NCI-H1417 treated with DMSO at 0.1 percent for 48 hours (cell line): ENCODE measurements around the gene YDJC.
"Not testable (repeated sequence)": the region's sequence is repeated elsewhere in the genome, so short reads cannot be mapped to it uniquely, and the experiment has no call there.

Experiments
- DNase-seq: peaks from one replicate; lab custom pipeline; 2025; lab: John Stamatoyannopoulos, UW

YDJC gene

GRCh38 chr22:21606775-21607174 lies 23.0 kb downstream of the YDJC start:
- no peak for DNase-seq

GRCh38 chr22:21605887-21606564 lies 23.8 kb downstream of the YDJC start:
- no peak for DNase-seq

GRCh38 chr22:21603973-21604372 lies 25.8 kb downstream of the YDJC start:
- DNase-seq, result no peak

GRCh38 chr22:21602579-21602978 lies 27.2 kb downstream of the YDJC start:
- DNase-seq, result no peak

- no peak for DNase-seq
These were observed 30.5 kb downstream of the YDJC start for GRCh38 chr22:21599053-21599893.

- DNase-seq, result no peak
These were observed 31.5 kb downstream of the YDJC start for GRCh38 chr22:21598302-21598701.

GRCh38 chr22:21596356-21597135 lies 33.3 kb downstream of the YDJC start:
- not testable (repeated sequence) for DNase-seq

GRCh38 chr22:21594865-21595452 lies 34.9 kb downstream of the YDJC start:
- no peak for DNase-seq

- no peak for DNase-seq
These were observed 36.2 kb downstream of the YDJC start for GRCh38 chr22:21593406-21594232.

- DNase-seq, result no peak
These were observed 37.4 kb downstream of the YDJC start for GRCh38 chr22:21592422-21592821.

- DNase-seq, result no peak
These were observed 38.1 kb downstream of the YDJC start for GRCh38 chr22:21591695-21592094.

GRCh38 chr22:21590809-21591641 lies 38.8 kb downstream of the YDJC start:
- DNase-seq, result no peak

GRCh38 chr22:21589396-21589795 lies 40.4 kb downstream of the YDJC start:
- no peak for DNase-seq

GRCh38 chr22:21587803-21588611 lies 41.8 kb downstream of the YDJC start:
- DNase-seq, result no peak

- DNase-seq, result no peak
These were observed 44.4 kb downstream of the YDJC start for GRCh38 chr22:21585389-21585788.

- DNase-seq, result no peak
These were observed 46.8 kb downstream of the YDJC start for GRCh38 chr22:21582801-21583740.

- not testable (repeated sequence) for DNase-seq
These were observed 48.7 kb downstream of the YDJC start for GRCh38 chr22:21581009-21581713.

- not testable (repeated sequence) for DNase-seq
These were observed 49.2 kb downstream of the YDJC start for GRCh38 chr22:21580623-21581007.
